ENCODE measurements around the gene HELZ. TPM values are rescaled to one million over a fixed set of nuclear protein-coding genes. Genes with fewer than 3 reads are reported as not detected.

Gene HELZ
- total RNA-seq, 1 experiment from 2014 or later = 49.8 TPM

DNA sequence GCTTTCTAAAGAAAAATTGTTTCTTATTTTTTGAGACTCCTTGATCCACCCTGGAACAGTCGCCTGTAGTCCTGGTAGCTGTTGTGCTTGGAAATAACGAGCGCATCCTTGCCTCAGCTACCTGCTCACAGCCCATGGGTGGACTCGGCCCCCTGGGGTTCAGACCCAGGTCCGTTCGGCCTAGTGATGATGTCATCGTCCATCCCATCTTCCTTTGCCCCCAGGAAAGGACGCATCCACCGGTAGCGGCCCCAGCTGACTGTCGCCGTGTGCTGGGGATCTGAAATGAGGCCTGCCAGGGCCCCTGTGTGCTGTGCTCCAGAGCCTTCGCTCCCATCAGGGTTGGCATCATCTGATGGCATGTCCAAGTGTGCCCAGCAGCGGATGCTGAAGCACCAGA lies 212.6 kb downstream of the HELZ start:
- peaks cover 0 to 3% (median 0%) of the 10 kb centered on the region in 3 experiments; a peak in 1 of 7 replicates for H3K36me3 Mint-ChIP-seq (ENCODE audit: insufficient read depth in 1 of 3, low read depth in 3 of 3)
- DNase-seq = no peak

More for the DNA sequence above, 212.6 kb downstream of the HELZ start:
- H3K27ac ChIP-seq (ENCODE audit: insufficient read length, low read depth, low read length) = no peak overlapping the region
- H3K18ac ChIP-seq (ENCODE audit: insufficient read length, low read depth, low read length) = no peak overlapping the region
- WGBS (ENCODE audit: extremely low coverage, insufficient read length, low lambda C conversion rate) = no CpG with 5 or more reads among the region's 14 CpGs
- Mint-ChIP-seq H3K27ac (no peak overlapping the region), H3K4me1 (no peaks in the 10 kb centered on the region), H3K9me3 (peaks cover 0 to 2% of the 10 kb centered on the region in 2 experiments; a peak in 2 of 5 replicates), H3K4me3 (no peak overlapping the region), H3K27me3 (ENCODE audit: low read depth) (peaks cover 2% of the 10 kb centered on the region)
- no peaks in the 10 kb centered on the region for H3K79me2 ChIP-seq (ENCODE audit: insufficient read depth, low read length)
- no peak overlapping the region for H3K4ac ChIP-seq (ENCODE audit: low read depth, low read length)
- no peak overlapping the region for H3K9ac ChIP-seq (ENCODE audit: extremely low read depth, insufficient read length, low read length)
- no peak overlapping the region for H2AFZ ChIP-seq (ENCODE audit: low read length)
- H3K4me2 ChIP-seq (ENCODE audit: insufficient read depth, insufficient read length, low read length) = no peak overlapping the region
- no peaks in the 10 kb centered on the region for H3K9me3 ChIP-seq (ENCODE audit: control insufficient read depth, low read depth, low read length)
- H3T11ph ChIP-seq (ENCODE audit: low read length) = no peak overlapping the region
- H2AK5ac ChIP-seq (ENCODE audit: insufficient read length, low read length) = no peak overlapping the region
- no peak overlapping the region for H4K91ac ChIP-seq (ENCODE audit: insufficient read length, low read depth, low read length)
- no peak overlapping the region for H2BK5ac ChIP-seq (ENCODE audit: insufficient read length, low read length)
- no peak overlapping the region for H3K56ac ChIP-seq (ENCODE audit: insufficient read length, low read depth, low read length)
- H2BK20ac ChIP-seq (ENCODE audit: low read depth, low read length, poor library complexity, severe bottlenecking) = no peak overlapping the region
- H3K23ac ChIP-seq (ENCODE audit: insufficient read length, low read depth, low read length) = no peak overlapping the region
- H3K23me2 ChIP-seq (ENCODE audit: insufficient read length, low read depth, low read length, poor library complexity, severe bottlenecking) = no peaks in the 10 kb centered on the region
- no peak overlapping the region for H4K8ac ChIP-seq (replicated peaks; ENCODE audit: insufficient read length, low read depth, low read length)
- H2BK12ac ChIP-seq (ENCODE audit: insufficient read length, low read depth, low read length) = no peak overlapping the region
- H4K5ac ChIP-seq (ENCODE audit: insufficient read length, low read depth, low read length) = no peak overlapping the region
- H3K14ac ChIP-seq (ENCODE audit: insufficient read depth, low read length) = no peak overlapping the region
- no peaks in the 10 kb centered on the region for H3K27me3 ChIP-seq (ENCODE audit: insufficient read depth, low read length)
- H3K4me1 ChIP-seq (ENCODE audit: insufficient read depth, low read length) = no peaks in the 10 kb centered on the region
- no peaks in the 10 kb centered on the region for H4K20me1 ChIP-seq (ENCODE audit: control insufficient read depth, insufficient read depth, insufficient read length)
- TF ChIP-seq, protein P1, sequence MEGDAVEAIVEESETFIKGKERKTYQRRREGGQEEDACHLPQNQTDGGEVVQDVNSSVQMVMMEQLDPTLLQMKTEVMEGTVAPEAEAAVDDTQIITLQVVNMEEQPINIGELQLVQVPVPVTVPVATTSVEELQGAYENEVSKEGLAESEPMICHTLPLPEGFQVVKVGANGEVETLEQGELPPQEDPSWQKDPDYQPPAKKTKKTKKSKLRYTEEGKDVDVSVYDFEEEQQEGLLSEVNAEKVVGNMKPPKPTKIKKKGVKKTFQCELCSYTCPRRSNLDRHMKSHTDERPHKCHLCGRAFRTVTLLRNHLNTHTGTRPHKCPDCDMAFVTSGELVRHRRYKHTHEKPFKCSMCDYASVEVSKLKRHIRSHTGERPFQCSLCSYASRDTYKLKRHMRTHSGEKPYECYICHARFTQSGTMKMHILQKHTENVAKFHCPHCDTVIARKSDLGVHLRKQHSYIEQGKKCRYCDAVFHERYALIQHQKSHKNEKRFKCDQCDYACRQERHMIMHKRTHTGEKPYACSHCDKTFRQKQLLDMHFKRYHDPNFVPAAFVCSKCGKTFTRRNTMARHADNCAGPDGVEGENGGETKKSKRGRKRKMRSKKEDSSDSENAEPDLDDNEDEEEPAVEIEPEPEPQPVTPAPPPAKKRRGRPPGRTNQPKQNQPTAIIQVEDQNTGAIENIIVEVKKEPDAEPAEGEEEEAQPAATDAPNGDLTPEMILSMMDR (conservative IDR thresholded peaks at IDR 0.05) = no peak
- H2BK120ac ChIP-seq (ENCODE audit: low read depth, low read length, poor library complexity, severe bottlenecking) = no peak overlapping the region
- H3K79me1 ChIP-seq (ENCODE audit: insufficient read depth, low read depth, low read length, poor library complexity, severe bottlenecking) = no peaks in the 10 kb centered on the region
- no peak overlapping the region for H2BK15ac ChIP-seq (ENCODE audit: low read depth, low read length)

Data from H9 (cell line).